HepG2 (cell line): ENCODE measurements around the gene DHX30. TPM values are rescaled to one million over a fixed set of nuclear protein-coding genes. Genes with fewer than 3 reads are reported as not detected.

Experiments
- CENPT ChIP-seq: sonication (generic); formaldehyde crosslinking; IDR thresholded peaks from 2 replicates; pipeline ENCODE4 v1.8.0; 2022; ENCODE audit warnings: low read depth, mild to moderate bottlenecking, moderate library complexity, missing genetic modification reagents
- NR1H2 ChIP-seq: sonication (generic); formaldehyde crosslinking; IDR thresholded peaks from 2 replicates; pipeline ENCODE4 v1.8.1; 2022; ENCODE audit warnings: low read depth, missing genetic modification reagents, borderline replicate concordance
- PLRG1 ChIP-seq: fragments of 450-650 bp; conservative IDR thresholded peaks from 2 replicates; pipeline ENCODE4 v1.6.1; 2016
- PRDM10 ChIP-seq: sonication (generic); formaldehyde crosslinking; IDR thresholded peaks from 2 replicates; pipeline ENCODE4 v1.4.0; 2020; ENCODE audit warnings: low read depth, missing genetic modification reagents
- SKIL ChIP-seq: sonication (generic); formaldehyde crosslinking; IDR thresholded peaks from 2 replicates; pipeline ENCODE4 v1.8.0; 2022; ENCODE audit warnings: missing genetic modification reagents, mild to moderate bottlenecking, moderate library complexity, borderline replicate concordance
- SRF ChIP-seq: IDR thresholded peaks from 2 replicates; pipeline ENCODE4 v1.6.1; 2011; ENCODE audit warnings: mild to moderate bottlenecking, low read depth, low read length, moderate library complexity
- STAT5B ChIP-seq: sonication (generic); formaldehyde crosslinking; IDR thresholded peaks from 2 replicates; pipeline ENCODE4 v1.4.0; 2020; ENCODE audit warnings: missing genetic modification reagents
- ZBTB26 ChIP-seq: IDR thresholded peaks from 2 replicates; pipeline ENCODE4 v1.6.1; 2016; ENCODE audit warnings: missing compliant biosample characterization, missing genetic modification reagents, borderline replicate concordance
- ZBTB39 ChIP-seq: sonication (generic); formaldehyde crosslinking; IDR thresholded peaks from 2 replicates; pipeline ENCODE4 v1.5.0; 2020; ENCODE audit warnings: missing genetic modification reagents
- ZEB1 ChIP-seq: IDR thresholded peaks from 2 replicates; pipeline ENCODE4 v1.6.1; 2012; ENCODE audit warnings: mild to moderate bottlenecking, low read depth, inconsistent platforms; ENCODE audit not compliant: insufficient replicate concordance
- ZMYM2 ChIP-seq: sonication (generic); formaldehyde crosslinking; IDR thresholded peaks from 2 replicates; pipeline ENCODE4 v1.8.0; 2022; ENCODE audit warnings: mild to moderate bottlenecking, missing genetic modification reagents
- ZNF275 ChIP-seq: sonication (generic); formaldehyde crosslinking; IDR thresholded peaks from 2 replicates; pipeline ENCODE4 v1.8.0; 2022; ENCODE audit warnings: missing genetic modification reagents, mild to moderate bottlenecking, inconsistent platforms, borderline replicate concordance
- ZNF326 ChIP-seq: sonication (generic); formaldehyde crosslinking; IDR thresholded peaks from 2 replicates; pipeline ENCODE4 v1.4.0; 2020; ENCODE audit warnings: missing genetic modification reagents, borderline replicate concordance
- ZNF451 ChIP-seq: sonication (generic); formaldehyde crosslinking; IDR thresholded peaks from 2 replicates; pipeline ENCODE4 v1.5.0; 2020; ENCODE audit warnings: mild to moderate bottlenecking, missing genetic modification reagents
- ZNF670 ChIP-seq: sonication (generic); formaldehyde crosslinking; IDR thresholded peaks from 2 replicates; pipeline ENCODE4 v1.8.0; 2022; ENCODE audit warnings: mild to moderate bottlenecking, missing genetic modification reagents, borderline replicate concordance
- ZNF790 ChIP-seq: sonication (generic); formaldehyde crosslinking; IDR thresholded peaks from 2 replicates; pipeline ENCODE4 v1.8.0; 2022; ENCODE audit warnings: missing genetic modification reagents, mild to moderate bottlenecking, borderline replicate concordance
- ZNF816 ChIP-seq: sonication (generic); formaldehyde crosslinking; IDR thresholded peaks from 2 replicates; pipeline ENCODE4 v1.8.0; 2022; ENCODE audit warnings: missing genetic modification reagents, mild to moderate bottlenecking, borderline replicate concordance
- ZNF879 ChIP-seq: sonication (generic); formaldehyde crosslinking; IDR thresholded peaks from 2 replicates; pipeline ENCODE4 v1.8.1; 2023; ENCODE audit warnings: missing genetic modification reagents
- polyA plus RNA-seq, 8 experiments: library from polyadenylated mRNA; depleted of rRNA in 3 of 8; stranded (reverse) in 7 of 8; unstranded in 1 of 8; fragments of >200 nt; fragmentation: Illumina TruSeq in 4 of 8; extraction: Trizol in 4 of 8; gene quantifications; 2 replicates each; pipeline versions ENCODE4 v1.2.1 to v1.2.3, GENCODE V29; 2011 to 2016; ENCODE audit warnings: low read depth in 4 of 8, missing spikeins in 1 of 8, mixed read lengths in 1 of 8; ENCODE audit not compliant: insufficient read depth in 1 of 8
- total RNA-seq, 5 experiments: library from RNA; depleted of rRNA; stranded (reverse); fragments of >200 nt; fragmentation: Illumina TruSeq; extraction: Trizol; gene quantifications; 2 replicates each; pipeline ENCODE4 v1.2.3, GENCODE V29; 2016; ENCODE audit warnings: low read depth in 1 of 5

The DHX30 gene
- total and polyA plus RNA-seq, 2 of the 13 experiments (the other 11 are each of a cell fraction or from before 2014, with no cell fraction given), result 30.6 to 59.4 TPM

- TF ChIP-seq ZBTB39 (CRISPR knock-in tag), result 0 out of 2 replicates have a peak, but pooled peaks have one; percentile 32
- TF ChIP-seq PRDM10, result no peak
- TF ChIP-seq NR1H2 (CRISPR knock-in tag), result no peak
- peak; percentile 21; the same call in 1 of the 2 replicates for TF ChIP-seq STAT5B (CRISPR knock-in tag)
- no peak for TF ChIP-seq SRF
- no peak for TF ChIP-seq PLRG1
- no peak for TF ChIP-seq ZMYM2 (CRISPR knock-in tag)
- no peak; the same call in 1 of the 2 replicates for TF ChIP-seq ZNF275
- no peak for TF ChIP-seq ZNF326 (CRISPR knock-in tag)
- TF ChIP-seq ZNF879 (CRISPR knock-in tag), result 0 out of 2 replicates have a peak, but pooled peaks have one; percentile 1
- TF ChIP-seq SKIL, result peak; percentile 33; the same call in 1 of the 2 replicates
- TF ChIP-seq ZNF451 (CRISPR knock-in tag), result no peak
- no peak for TF ChIP-seq CENPT
- peak; percentile 80; the same call in 1 of the 2 replicates for TF ChIP-seq ZNF670
- TF ChIP-seq ZEB1, result no peak
- TF ChIP-seq ZNF790, result no peak; the same call in 1 of the 2 replicates
- TF ChIP-seq ZBTB26, result no peak; the same call in 1 of the 2 replicates
- TF ChIP-seq ZNF816 (CRISPR knock-in tag), result peak; percentile 75; the same call in 1 of the 2 replicates
Observed at GRCh38 chr3:47781685-47782445, 21.1 kb upstream of the DHX30 start, which contains the start of gene SMARCC1 (continued).
